Right lobe of liver (tissue), 6 donors: Measurements from ENCODE around the gene C2orf69. TPM values are rescaled to one million over a fixed set of nuclear protein-coding genes. Genes with fewer than 3 reads are reported as not detected.
"Not testable (repeated sequence)": the region's sequence is repeated elsewhere in the genome, so short reads cannot be mapped to it uniquely, and the experiment has no call there.

Experiments
- ATAC-seq, 4 donors: fragments of 200-7000 bp; cut with Tn5 transposase; one replicate each; pipeline ENCODE4 v1.9.1; 2020; ENCODE audit warnings: mild to moderate bottlenecking in 4 of 4, moderate library complexity in 4 of 4
- DNase-seq, 3 donors: peaks; one replicate each; pipeline ENCODE4 v3.0.0-alpha.2; 2020
- H3K27ac ChIP-seq, 3 donors: fragments of 200-600 bp; one replicate each; pipeline ENCODE4 v1.8.0; 2022
- H3K27me3 ChIP-seq, 2 donors: fragments of 200-600 bp; one replicate each; pipeline ENCODE4 v1.8.0; 2022
- H3K36me3 ChIP-seq, 4 donors: fragments of 200-600 bp; sonication (generic) in 1 of 4; one replicate each; pipeline versions ENCODE4 v1.5.1 to v1.8.0; 2017 to 2022; ENCODE audit warnings: control low read depth in 1 of 4
- H3K4me1 ChIP-seq, 4 donors: fragments of 200-600 bp; sonication (generic) in 1 of 4; one replicate each; pipeline versions ENCODE4 v1.5.1 to v1.8.0; 2017 to 2022; ENCODE audit warnings: control low read depth in 1 of 4
- H3K4me3 ChIP-seq, 3 donors: fragments of 200-600 bp; one replicate each; pipeline ENCODE4 v1.8.0; 2022
- H3K9me3 ChIP-seq, 4 donors: fragments of 200-600 bp; sonication (generic) in 1 of 4; one replicate each; pipeline versions ENCODE4 v1.5.1 to v1.8.0; 2017 to 2022; ENCODE audit warnings: control low read depth in 1 of 4
- CTCF ChIP-seq, 4 donors: fragments of 200-600 bp in 3 of 4; fragments of 450-650 bp in 1 of 4; IDR thresholded peaks; one replicate each; pipeline versions ENCODE4 v1.5.1 to v1.8.0; 2016 to 2022; ENCODE audit warnings: antibody characterized with exemption in 4 of 4, mild to moderate bottlenecking in 2 of 4
- POLR2A ChIP-seq: fragments of 450-650 bp; IDR thresholded peaks from one replicate; pipeline ENCODE4 v1.6.1; 2017; ENCODE audit warnings: antibody characterized with exemption, mild to moderate bottlenecking
- WGBS: methylation state at CpG from one replicate; pipeline ENCODE4 v1.1.6; 2018; ENCODE audit warnings: low coverage, low lambda C conversion rate; ENCODE audit not compliant: insufficient coverage; ENCODE audit errors: missing lambda C conversion rate; 5-methylcytosine and 5-hydroxymethylcytosine counted together
- intact Hi-C, 2 donors: fragments of 100-400 bp; cut with DNase I; formaldehyde crosslinking; loops; one replicate each; pipeline versions ENCODE4 v1.11.2 to v1.14.1; 2022
- total RNA-seq, 6 experiments: library from RNA; depleted of rRNA in 2 of 6; stranded (reverse); fragments of >200 nt in 2 of 6; fragmentation: NEBNext Ultra II Directional in 3 of 6; extraction: Animal tissue kit (Norgen Biotek cat#: 25700) in 3 of 6; gene quantifications; one replicate each; pipeline versions ENCODE4 v1.1.0 to v1.2.4, GENCODE V29; 2016 to 2023
- donor health status: DM: no; HTN: yes; CAD: no.
- donor health status: DM: no; HTN: no; CAD: no.
- donor health status: DM: no; HTN: no; CAD: no.
- donor health status: DM: no; HTN: yes; CAD: no.
- donor health status: DM: no; HTN: yes; CAD: no.

Gene C2orf69
- total RNA-seq, 6 experiments from 2014 or later: 5.8 to 7.9 (median 6.9) TPM

GRCh38 chr2:199910338-199911051, 598 bp upstream of the C2orf69 start:
- 47% methylated on average over 18 of the region's 18 CpGs for whole genome bisulfite sequencing
- Histone ChIP-seq H3K4me1 (peaks cover 0 to 13% (median 3%) of the 10 kb centered on the region in 4 donors), H3K36me3 (no peaks in the 10 kb centered on the region), H3K9me3 (no peaks in the 10 kb centered on the region), H3K4me3 (peak overlapping the region; percentile 74 to 81 (median 79)), H3K27ac (no peak overlapping the region), H3K27me3 (no peaks in the 10 kb centered on the region)
- no peak for ATAC-seq
- no peak for DNase-seq
- intact Hi-C loops: no loop called here
- TF ChIP-seq POLR2A (no peak), CTCF (IDR thresholded peaks at IDR 0.05) (no peak)

GRCh38 chr2:199911877-199912161, 726 bp downstream of the C2orf69 start:
- H3K27me3 ChIP-seq: no peaks in the 10 kb centered on the region
- no peak for DNase-seq
- H3K9me3 ChIP-seq: no peaks in the 10 kb centered on the region
- H3K4me1 ChIP-seq: peaks cover 0 to 13% (median 3%) of the 10 kb centered on the region in 4 donors
- no peak for TF ChIP-seq CTCF (IDR thresholded peaks at IDR 0.05)
- no peak for TF ChIP-seq POLR2A
- intact Hi-C loops: no loop called here
- peak overlapping the region; percentile 74 to 81 (median 79) for H3K4me3 ChIP-seq
- peak overlapping the region; percentile 82 to 94 (median 93) for H3K27ac ChIP-seq
- ATAC-seq: no peak
- no peaks in the 10 kb centered on the region for H3K36me3 ChIP-seq
- under 1% methylated on average over 13 of the region's 13 CpGs for WGBS

- H3K27me3 ChIP-seq, intact Hi-C loops, DNase-seq, ATAC-seq, H3K9me3 ChIP-seq, H3K36me3 ChIP-seq, H3K27ac ChIP-seq: not testable (repeated sequence)
- Histone ChIP-seq H3K4me1 (peaks cover 0 to 13% (median 3%) of the 10 kb centered on the region in 4 donors), H3K4me3 (peak overlapping the region in 2 of 3 donors; percentile 79 to 81)
- WGBS: 85% methylated on average over 8 of the region's 12 CpGs
These were observed 1.5 kb downstream of the C2orf69 start for GRCh38 chr2:199912553-199913114.

- ATAC-seq (no peak), DNase-seq (no peak)
- Histone ChIP-seq H3K27ac (no peak overlapping the region), H3K4me1 (peaks cover 0 to 13% (median 3%) of the 10 kb centered on the region in 4 donors), H3K9me3 (no peaks in the 10 kb centered on the region), H3K36me3 (no peaks in the 10 kb centered on the region), H3K27me3 (no peaks in the 10 kb centered on the region), H3K4me3 (no peak overlapping the region)
- WGBS: 72% methylated on average over 2 of the region's 2 CpGs
- intact Hi-C loops: no loop called here
- TF ChIP-seq CTCF (IDR thresholded peaks at IDR 0.05) (no peak), POLR2A (no peak)
These were observed 3.4 kb downstream of the C2orf69 start for GRCh38 chr2:199914372-199914958.

GRCh38 chr2:199916980-199917379, 5.9 kb downstream of the C2orf69 start:
- no peak for TF ChIP-seq POLR2A
- TF ChIP-seq CTCF (IDR thresholded peaks at IDR 0.05): no peak
- intact Hi-C loops: no loop called here
- Histone ChIP-seq H3K4me3 (no peak overlapping the region), H3K36me3 (no peaks in the 10 kb centered on the region), H3K27me3 (no peaks in the 10 kb centered on the region), H3K27ac (no peak overlapping the region), H3K9me3 (no peaks in the 10 kb centered on the region), H3K4me1 (peaks cover 0 to 8% (median 3%) of the 10 kb centered on the region in 4 donors)
- 95% methylated on average over 4 of the region's 4 CpGs for WGBS
- ATAC-seq (no peak), DNase-seq (no peak)
